Measurements from ENCODE around the gene SNED1.
A peak's percentile ranks its signal among the peaks of the same experiment; 100 is the strongest.
"Not testable (repeated sequence)": the region's sequence is repeated elsewhere in the genome, so short reads cannot be mapped to it uniquely, and the experiment has no call there.

Gene SNED1

GRCh38 chr2:241081643-241082340 lies 83.4 kb downstream of the SNED1 start:
- DNase-seq (ENCODE audit: low read depth in 1 of 2, low spot score in 1 of 2) = no peak

DNA sequence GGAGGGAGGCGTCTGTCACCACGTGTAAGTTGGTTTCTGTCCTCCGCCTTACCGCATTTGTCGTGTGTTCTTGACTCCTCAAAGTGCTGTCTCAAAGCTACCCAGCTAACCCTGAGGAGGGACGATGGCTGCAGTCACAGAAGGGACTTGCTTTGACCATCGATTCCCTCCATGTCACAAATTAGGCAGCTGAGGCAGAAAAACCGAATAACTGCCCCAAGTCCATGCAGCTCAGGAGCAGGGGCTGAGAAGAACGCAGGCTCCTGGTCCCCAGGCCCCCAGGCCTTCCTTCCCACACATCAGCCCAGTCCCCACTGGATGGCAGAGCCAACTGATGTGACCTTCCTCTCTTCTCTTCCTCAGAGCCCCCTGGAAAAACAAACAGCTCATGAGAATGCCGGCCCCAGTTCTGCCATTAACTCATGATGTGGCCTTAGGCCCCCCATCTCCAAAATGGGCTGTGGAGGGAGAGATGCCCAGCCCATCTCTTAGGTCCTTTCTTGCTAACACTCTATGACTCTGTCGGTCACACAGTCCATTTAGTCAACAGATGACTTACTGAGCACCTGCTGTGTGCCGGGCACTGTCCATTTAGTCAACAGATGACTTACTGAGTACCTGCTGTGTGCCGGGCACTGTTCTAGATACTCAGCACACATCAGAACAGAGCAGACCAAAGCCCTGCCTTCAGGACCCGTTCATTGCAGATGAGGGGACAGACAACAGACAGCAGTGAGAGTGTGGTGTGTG lies 84.1 kb downstream of the SNED1 start:
- no peak for DNase-seq (ENCODE audit: low read depth in 1 of 2, low spot score in 1 of 2)

GRCh38 chr2:241083091-241083415 lies 84.6 kb downstream of the SNED1 start:
- DNase-seq (ENCODE audit: low read depth in 1 of 2, low spot score in 1 of 2) = no peak

DNA sequence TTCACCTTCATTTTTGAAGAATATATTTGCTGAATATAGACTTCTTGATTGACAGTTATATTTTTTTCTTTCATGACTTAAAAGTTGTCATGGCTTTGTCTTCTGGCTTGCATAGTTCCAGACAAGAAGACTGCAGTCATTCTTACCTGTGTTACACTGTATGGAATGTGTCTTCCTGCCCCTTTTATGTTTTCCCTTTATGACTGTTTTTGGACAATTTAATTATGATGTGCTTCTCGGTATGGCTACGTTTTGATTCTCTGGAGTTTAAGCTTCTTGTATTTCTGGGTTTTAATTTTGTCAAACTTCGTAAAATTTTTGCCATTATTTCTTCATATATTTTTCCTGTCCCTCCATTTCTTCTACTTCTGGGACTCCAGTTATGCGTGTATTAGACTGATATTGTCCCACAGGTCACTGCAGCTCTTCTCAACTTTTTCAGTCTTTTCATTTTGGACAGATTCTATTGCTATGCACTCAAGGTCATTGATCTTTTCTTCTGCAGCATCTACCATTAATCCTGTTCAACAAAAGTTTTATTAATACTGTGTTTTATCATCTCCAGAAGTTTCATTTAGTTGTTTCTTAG lies 86.5 kb downstream of the SNED1 start:
- DNase-seq (ENCODE audit: low read depth in 1 of 2, low spot score in 1 of 2) = no peak

DNA sequence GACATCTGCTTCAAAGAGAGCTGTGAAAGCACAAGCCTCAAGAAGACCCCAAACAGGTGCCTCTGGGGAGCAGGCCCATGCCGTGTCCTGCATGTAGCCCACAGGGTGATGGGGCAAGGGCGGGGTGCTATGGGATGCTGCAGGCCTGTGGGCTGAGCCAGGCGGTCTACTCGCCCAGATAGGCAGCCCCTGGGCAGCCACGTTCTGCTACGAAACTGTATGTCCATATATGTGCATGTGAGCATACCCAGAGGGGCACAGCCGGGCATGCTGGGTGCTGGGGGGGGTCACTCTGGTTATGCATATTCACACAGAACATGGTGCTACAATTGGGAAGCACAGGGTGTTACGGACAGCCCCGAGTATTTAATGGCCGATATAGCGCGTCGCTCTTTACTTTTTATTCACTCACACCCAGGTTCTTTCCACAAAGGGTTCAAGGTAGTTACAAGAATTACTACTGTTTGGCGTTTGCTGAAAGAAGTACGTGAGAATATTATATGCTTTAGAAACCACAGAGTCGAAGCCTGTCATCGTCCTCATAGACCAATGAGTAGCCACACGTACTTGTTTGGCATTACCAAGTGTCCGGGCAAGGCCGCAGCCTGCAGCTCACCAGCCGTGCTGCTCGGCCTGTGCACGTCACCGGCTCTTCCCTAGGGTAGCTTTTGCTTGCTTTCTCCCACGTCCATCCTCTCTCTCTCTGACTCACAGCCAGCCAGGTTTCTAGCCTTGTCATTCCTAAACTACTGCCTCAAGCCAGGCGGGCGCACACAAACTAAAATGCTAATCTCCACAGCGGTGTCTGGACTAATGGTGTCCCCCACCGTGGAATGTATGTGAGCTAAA lies 89.2 kb downstream of the SNED1 start:
- DNase-seq (ENCODE audit: low read depth in 1 of 2, low spot score in 1 of 2) = no peak

GRCh38 chr2:241088376-241088775 lies 90.0 kb downstream of the SNED1 start:
- no peak for DNase-seq (ENCODE audit: low read depth in 1 of 2, low spot score in 1 of 2)

GRCh38 chr2:241088791-241089732 lies 90.6 kb downstream of the SNED1 start:
- DNase-seq (ENCODE audit: low read depth in 1 of 2, low spot score in 1 of 2) = no peak

GRCh38 chr2:241091201-241091600 lies 92.8 kb downstream of the SNED1 start:
- DNase-seq (ENCODE audit: low read depth in 1 of 2, low spot score in 1 of 2) = no peak

- DNase-seq (ENCODE audit: low read depth in 1 of 2, low spot score in 1 of 2) = no peak
Measured at GRCh38 chr2:241091734-241092445, 93.5 kb downstream of the SNED1 start.

DNA sequence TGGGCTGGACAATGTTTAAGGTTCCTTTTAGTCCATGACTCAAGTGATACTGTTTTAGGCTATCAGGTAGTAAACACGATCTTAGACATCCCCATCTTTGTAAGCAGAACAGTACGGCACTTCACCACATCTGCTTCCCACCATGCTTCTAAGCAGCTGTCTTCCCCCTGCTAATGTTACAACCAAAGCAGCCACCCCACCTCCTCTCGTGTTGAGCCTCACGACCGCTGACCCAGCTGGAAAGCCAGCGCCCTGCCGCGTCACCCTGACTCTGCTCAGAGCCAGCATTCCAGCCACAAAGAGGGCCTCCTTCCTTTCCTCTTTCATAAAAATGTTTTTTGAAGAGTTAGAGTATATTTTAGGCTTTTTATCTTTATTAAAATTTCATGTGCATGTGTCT lies 94.3 kb downstream of the SNED1 start:
- no peak for DNase-seq (ENCODE audit: low read depth in 1 of 2, low spot score in 1 of 2)

DNA sequence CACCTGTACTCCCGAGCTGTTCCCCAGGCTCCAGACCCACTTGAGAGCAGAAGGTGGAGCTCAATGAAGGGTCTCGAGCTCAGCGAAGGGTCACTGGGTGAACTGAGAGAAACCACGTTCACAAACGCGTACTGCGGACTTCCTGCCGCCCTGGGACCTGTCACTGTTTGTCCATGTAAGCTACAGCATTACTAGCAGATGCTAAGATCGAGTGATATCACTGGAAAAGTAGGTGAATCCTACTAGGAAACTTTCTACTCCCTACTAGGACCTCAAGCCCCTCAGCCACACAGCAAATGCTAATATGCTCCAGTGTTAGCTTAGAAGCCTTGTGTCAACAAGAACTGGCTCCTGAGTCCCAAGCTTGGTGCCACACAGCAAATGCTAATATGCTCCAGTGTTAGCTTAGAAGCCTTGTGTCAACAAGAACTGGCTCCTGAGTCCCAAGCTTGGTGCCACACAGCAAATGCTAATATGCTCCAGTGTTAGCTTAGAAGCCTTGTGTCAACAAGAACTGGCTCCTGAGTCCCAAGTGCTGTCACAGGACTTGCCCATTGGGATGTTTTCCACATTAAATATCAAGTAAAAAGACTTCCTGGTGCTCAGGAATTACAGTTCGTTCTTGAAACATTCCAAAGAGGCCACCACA lies 94.8 kb downstream of the SNED1 start:
- not testable (repeated sequence) for DNase-seq (ENCODE audit: low read depth in 1 of 2, low spot score in 1 of 2)

- no peak for DNase-seq (ENCODE audit: low read depth in 1 of 2, low spot score in 1 of 2)
Measured at GRCh38 chr2:241094172-241094571, 95.8 kb downstream of the SNED1 start.

- no peak for DNase-seq (ENCODE audit: low read depth in 1 of 2, low spot score in 1 of 2)
Measured at GRCh38 chr2:241094924-241095420, 96.6 kb downstream of the SNED1 start.

- DNase-seq (ENCODE audit: low read depth in 1 of 2, low spot score in 1 of 2) = peak in 1 of 2 donors; percentile 30
Measured at GRCh38 chr2:241095594-241096290, 97.3 kb downstream of the SNED1 start.

GRCh38 chr2:241096979-241097378 lies 98.6 kb downstream of the SNED1 start:
- DNase-seq (ENCODE audit: low read depth in 1 of 2, low spot score in 1 of 2) = no peak

- DNase-seq (ENCODE audit: low read depth in 1 of 2, low spot score in 1 of 2) = no peak
Measured at GRCh38 chr2:241099246-241099645, 100.8 kb downstream of the SNED1 start.

GRCh38 chr2:241102239-241102803 lies 103.9 kb downstream of the SNED1 start, which contains the start of gene MTERF4:
Gene MTERF4, minus strand, starts transcription at chr2:241102287. Its CDS starts 14 bp downstream, at chr2:241102273.
- DNase-seq (ENCODE audit: low read depth in 1 of 2, low spot score in 1 of 2) = peak; percentile 81 to 85

DNA sequence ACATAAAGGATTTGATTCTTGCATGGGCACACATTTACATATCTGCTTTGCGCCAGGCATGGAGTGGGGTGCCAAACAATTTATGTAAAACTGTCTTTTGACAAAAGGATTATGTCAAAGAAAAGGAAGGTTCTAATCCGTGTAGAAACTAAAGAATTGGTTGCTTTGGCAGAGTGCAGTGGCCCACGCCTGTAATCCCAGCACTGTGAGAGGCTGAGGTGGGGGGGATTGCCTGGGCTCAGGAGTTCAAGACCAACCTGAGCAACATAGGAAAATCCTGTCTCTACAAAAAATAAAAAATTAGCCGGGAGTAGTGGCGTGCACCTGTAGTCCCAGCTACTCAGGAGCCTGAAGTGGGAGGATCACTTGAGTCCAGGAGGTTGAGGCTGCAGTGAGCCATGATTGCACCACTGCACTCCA lies 104.8 kb downstream of the SNED1 start:
- DNase-seq (ENCODE audit: low read depth in 1 of 2, low spot score in 1 of 2) = no peak

All from activated T-helper 1 cell treated with anti-CD3 and anti-CD28 coated beads, Interleukin-2, amount 50 U/mL, for 16 hours (primary cell).